GM21723 (cell line): ENCODE results near the gene ST6GALNAC4.

Experiments used
- ATAC-seq: cut with Tn5 transposase; IDR thresholded peaks from one replicate; pipeline ENCODE4 v1.9.1; 2021; ENCODE audit warnings: mild to moderate bottlenecking, moderate library complexity; ENCODE audit not compliant: unreplicated experiment

ST6GALNAC4 gene

GRCh38 chr9:127915801-127916719 is 781 bp downstream of the ST6GALNAC4 start:
- ATAC-seq, result no peak

- no peak for ATAC-seq
These were observed 1.5 kb downstream of the ST6GALNAC4 start for GRCh38 chr9:127915325-127915752.

GRCh38 chr9:127913682-127914081 is 3.2 kb downstream of the ST6GALNAC4 start:
- no peak for ATAC-seq

- no peak for ATAC-seq
These were observed 4.0 kb downstream of the ST6GALNAC4 start for GRCh38 chr9:127912882-127913281.

DNA sequence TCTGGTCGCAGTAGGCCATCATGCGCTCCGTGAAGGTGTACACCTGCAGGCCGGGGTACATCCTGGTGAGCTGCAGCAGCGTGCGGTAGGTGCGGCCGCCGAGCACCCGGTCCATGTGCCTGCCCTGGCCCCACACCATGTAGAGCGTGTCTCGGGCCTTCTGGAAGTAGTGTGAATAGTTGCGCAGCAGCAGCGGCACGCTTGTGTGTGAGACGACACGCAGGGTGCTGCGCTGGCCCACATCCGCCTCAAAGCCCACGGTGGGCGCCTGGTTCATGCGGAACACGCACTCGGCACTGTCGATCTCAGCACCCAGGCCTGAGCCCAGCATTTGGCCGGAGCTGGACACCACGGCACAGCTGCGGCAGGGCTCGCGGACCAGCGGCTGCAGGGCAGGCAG is 4.5 kb downstream of the ST6GALNAC4 start:
- ATAC-seq, result no peak

GRCh38 chr9:127910613-127911205 is 6.1 kb downstream of the ST6GALNAC4 start:
- ATAC-seq, result no peak

- ATAC-seq, result no peak
These were observed 7.0 kb downstream of the ST6GALNAC4 start for GRCh38 chr9:127909839-127910273.

- no peak for ATAC-seq
These were observed 8.2 kb downstream of the ST6GALNAC4 start for GRCh38 chr9:127908660-127908926.

GRCh38 chr9:127907867-127908659 is 8.8 kb downstream of the ST6GALNAC4 start:
- ATAC-seq, result no peak

DNA sequence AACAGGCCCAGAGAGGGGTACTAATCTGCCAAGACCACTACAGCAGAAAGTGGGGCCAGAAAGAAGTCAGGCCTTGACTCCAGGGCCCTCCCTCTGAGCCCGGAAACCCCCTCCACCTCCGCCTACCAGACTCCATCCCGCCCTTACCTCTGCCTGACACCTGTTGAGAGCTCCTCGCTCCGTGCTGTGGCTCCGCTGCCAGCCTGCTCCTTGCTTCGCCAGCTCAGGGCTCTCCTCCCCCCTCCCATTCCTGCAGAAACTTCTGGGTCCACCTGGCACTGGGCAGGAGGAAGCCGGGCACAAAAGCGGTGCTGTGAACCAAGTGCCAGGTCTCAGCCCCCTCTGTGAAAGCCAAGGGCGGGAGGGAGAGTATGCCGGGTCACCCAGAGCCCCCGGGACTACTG is 11.1 kb downstream of the ST6GALNAC4 start:
- no peak for ATAC-seq

DNA sequence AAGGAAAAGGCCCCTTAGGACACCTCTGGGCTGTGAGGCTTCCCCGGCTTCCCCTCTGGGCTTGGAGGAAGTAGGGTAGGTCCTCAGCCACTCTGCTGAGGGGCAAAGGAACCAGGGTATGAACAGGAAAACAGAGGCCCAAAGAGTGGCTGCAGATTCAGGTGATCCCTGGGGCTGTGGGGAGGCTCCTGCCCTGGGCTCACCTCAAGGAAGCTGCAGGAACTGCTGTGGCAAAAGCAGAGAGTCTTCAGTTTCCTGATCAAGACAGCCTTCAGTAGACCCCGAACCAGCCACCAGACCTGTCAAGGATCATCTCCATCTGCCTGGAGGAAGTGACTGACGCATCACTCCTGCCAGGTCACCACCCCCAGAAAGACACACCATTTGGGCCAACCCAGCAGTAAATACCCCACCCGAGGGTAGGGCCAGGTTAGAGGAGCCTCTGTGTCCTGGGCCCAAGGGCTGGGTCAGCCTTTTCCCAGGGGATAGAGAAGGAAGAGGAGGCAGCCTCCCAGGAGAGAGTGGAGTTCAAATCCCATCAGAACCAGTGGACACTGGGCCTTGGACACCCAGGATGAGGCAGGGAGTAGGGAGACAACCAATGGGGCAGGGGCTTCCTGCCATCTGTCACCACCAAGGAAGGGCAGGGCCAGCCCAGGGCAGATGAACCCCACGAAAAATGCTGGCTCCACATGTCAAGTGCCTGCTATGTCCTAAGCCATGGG is 11.7 kb downstream of the ST6GALNAC4 start:
- no peak for ATAC-seq

GRCh38 chr9:127904561-127905003 is 12.3 kb downstream of the ST6GALNAC4 start:
- no peak for ATAC-seq

DNA sequence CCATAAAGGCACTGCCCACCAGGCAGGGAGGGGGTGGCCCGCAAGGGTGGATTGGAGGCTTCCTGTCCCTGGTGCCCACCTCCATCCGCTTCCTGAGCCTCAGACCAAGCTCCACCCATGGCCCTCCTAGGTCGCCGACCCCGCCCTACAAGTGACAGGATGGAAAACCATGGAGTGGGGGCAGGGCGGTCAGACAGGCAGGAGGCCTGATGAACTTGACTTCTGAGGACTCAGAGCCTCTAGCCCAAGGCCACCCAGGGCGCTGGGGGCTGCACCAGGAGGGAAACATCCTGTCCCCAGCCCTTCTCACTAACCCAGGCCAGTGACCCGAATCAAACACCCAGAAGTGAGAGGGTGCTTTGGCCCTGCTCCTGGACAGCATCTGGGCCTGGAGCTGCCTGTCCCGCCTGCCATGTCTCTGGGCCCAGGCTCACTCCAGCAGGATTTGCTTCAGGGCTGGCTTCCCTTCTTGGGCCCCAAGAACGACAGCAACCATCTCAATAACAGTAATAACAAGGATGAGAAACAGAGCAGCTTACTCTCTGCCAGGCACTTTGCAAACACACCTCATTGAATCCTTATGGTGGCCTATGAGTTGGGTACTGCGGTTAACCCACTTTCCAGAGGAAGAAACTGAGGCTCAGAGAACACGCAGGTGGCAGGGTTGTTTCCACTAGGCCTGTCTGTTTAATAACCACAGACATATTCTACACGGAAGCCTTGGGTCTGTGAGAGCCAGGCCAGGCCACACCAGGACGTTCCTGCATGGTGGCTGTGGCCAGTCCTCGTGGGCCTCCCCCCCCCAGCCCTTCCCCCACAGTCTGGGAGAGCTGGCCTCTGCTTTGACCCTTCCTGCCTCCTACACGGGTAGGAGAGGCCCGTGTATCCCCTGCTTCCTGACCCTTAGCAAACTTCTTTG is 13.0 kb downstream of the ST6GALNAC4 start:
- no peak for ATAC-seq

- peak; percentile 57 for ATAC-seq
These were observed 17.5 kb downstream of the ST6GALNAC4 start, which contains the start of gene ST6GALNAC6 for GRCh38 chr9:127899128-127899943. Gene ST6GALNAC6, minus strand, starts transcription at chr9:127899603. Its CDS starts 1,622 bp downstream, at chr9:127897981.

DNA sequence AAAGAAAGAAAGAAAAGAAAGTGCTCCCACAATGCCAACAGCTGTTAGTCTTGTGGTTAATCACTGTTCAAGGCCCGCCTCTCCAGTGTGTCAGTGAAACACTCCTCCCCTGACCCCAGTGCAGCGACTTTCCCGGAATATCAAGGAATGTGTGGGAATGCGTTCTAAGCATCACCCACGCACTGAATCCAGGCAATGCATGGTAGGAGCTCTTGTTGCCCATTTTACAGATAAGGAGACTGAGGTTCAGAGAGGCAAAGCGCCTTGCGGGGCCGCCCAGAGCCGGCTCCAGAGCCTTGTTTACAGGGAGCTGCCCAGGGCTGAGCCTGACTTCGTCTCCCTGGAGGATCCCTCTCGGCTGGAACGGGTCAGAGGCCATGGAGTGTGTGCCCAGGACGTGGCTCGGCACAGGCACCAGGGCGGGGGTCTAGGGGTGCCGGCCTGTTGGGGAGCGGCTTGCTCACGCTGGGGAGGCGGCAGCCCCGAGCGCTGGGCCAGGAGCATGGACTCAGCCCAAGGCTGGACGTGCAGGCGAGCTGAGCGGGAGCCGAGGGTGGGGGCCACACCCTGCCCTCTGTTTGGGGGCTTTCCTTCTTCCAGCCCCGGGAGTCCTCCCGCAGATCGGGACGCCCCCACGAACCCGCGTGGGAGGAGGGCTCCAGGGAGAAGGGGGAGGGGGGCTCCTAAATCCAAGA is 18.3 kb downstream of the ST6GALNAC4 start:
- peak; percentile 26 for ATAC-seq

GRCh38 chr9:127897193-127897692 is 19.6 kb downstream of the ST6GALNAC4 start:
- no peak for ATAC-seq

DNA sequence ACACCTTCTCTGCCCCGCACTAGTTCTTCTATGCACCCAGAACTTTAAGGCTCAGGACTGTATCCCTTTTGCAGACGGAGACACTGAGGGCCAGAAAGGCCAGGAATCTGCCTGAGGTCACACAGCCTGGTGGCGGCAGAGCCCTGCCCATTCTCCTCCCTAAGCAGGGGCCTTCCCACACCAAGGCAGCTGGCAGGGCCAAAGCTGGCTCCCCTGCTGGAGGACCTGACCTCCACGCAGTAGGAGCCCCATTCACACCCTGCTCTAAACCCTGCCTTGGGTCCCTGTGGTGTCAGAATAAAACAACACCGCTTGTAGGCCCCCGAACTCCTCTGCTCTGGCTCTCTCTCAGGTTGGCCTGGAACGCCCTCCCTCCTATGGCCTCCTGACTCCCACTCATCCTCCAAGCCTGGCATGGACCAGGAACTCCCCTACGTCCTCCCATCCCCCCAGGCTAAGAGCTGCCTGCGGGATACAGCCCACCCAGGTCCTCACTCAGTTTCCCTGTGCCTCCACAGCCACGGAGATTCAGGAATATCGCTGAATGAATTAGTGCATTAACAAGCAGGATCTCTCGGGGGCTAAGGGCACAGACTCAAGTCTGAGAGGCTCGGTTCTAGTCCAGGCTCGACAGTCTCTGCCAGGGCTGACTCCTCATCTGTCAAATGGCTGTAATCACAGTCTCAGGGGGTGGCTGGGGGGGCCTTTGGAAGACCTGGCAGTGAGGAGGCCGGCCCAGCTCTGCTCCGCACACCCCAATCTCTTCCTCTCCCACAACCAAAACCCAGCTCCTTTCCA is 20.2 kb downstream of the ST6GALNAC4 start:
- ATAC-seq, result no peak
